Subcutaneous abdominal adipose tissue (tissue), 5 donors: Measurements from ENCODE around the gene IQCN.
"Not testable (repeated sequence)": the region's sequence is repeated elsewhere in the genome, so short reads cannot be mapped to it uniquely, and the experiment has no call there.

Source experiments
- H3K27ac ChIP-seq: one replicate; pipeline ENCODE4 v1.7.0; 2013; ENCODE audit warnings: low read depth, mild to moderate bottlenecking, inconsistent platforms, low read length, moderate library complexity
- H3K27me3 ChIP-seq, 5 donors: one replicate each; pipeline ENCODE4 v1.7.0; 2013; ENCODE audit warnings: low read length in 5 of 5, inconsistent platforms in 1 of 5; ENCODE audit not compliant: control insufficient read depth in 5 of 5, insufficient read depth in 4 of 5
- H3K36me3 ChIP-seq, 5 donors: one replicate each; pipeline ENCODE4 v1.7.0; 2013; ENCODE audit warnings: low read length in 5 of 5; ENCODE audit not compliant: control insufficient read depth in 5 of 5, insufficient read depth in 5 of 5
- H3K4me1 ChIP-seq, 5 donors: one replicate each; pipeline ENCODE4 v1.7.0; 2013; ENCODE audit warnings: low read length in 5 of 5, mild to moderate bottlenecking in 3 of 5, moderate library complexity in 1 of 5; ENCODE audit not compliant: control insufficient read depth in 5 of 5, insufficient read depth in 5 of 5
- H3K4me3 ChIP-seq, 5 donors: one replicate each; pipeline ENCODE4 v1.7.0; 2013; ENCODE audit warnings: low read length in 5 of 5, low read depth in 1 of 5
- H3K9ac ChIP-seq, 5 donors: one replicate each; pipeline ENCODE4 v1.7.0; 2013; ENCODE audit warnings: low read length in 5 of 5, mild to moderate bottlenecking in 4 of 5, moderate library complexity in 3 of 5
- H3K9me3 ChIP-seq, 5 donors: one replicate each; pipeline ENCODE4 v1.7.0; 2013; ENCODE audit warnings: low read length in 5 of 5; ENCODE audit not compliant: control insufficient read depth in 5 of 5
- donor health status: healthy.
- donor health status: healthy.
- donor health status: healthy.
- donor health status: healthy.
- donor health status: healthy.

IQCN gene

DNA sequence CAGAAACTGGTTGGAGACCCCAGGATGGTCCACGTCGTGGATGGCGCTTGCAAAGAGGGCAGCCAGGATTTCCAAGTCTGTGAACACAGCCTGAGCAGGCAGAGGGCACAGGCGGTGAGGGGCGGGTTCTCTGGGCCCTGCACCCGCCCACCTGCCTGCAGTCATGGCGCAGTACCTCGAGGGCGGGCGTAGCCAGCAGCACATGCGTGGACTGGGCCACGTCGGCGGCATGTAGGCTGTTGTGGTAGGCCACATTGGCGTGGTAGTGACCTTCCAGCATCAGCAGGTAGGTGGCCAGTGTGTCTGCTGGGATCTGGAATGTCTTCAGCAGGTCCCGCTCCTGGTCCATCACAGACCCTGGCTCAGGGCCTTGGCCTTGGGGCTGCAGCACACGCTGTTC, 56.1 kb downstream of the IQCN start:
- Histone ChIP-seq H3K36me3 (no peaks in the 10 kb centered on the region), H3K9ac (no peak overlapping the region), H3K4me3 (no peak overlapping the region), H3K27me3 (peaks cover 0 to 23% (median 11%) of the 10 kb centered on the region in 5 donors), H3K4me1 (no peaks in the 10 kb centered on the region), H3K9me3 (no peaks in the 10 kb centered on the region), H3K27ac (no peak overlapping the region)

DNA sequence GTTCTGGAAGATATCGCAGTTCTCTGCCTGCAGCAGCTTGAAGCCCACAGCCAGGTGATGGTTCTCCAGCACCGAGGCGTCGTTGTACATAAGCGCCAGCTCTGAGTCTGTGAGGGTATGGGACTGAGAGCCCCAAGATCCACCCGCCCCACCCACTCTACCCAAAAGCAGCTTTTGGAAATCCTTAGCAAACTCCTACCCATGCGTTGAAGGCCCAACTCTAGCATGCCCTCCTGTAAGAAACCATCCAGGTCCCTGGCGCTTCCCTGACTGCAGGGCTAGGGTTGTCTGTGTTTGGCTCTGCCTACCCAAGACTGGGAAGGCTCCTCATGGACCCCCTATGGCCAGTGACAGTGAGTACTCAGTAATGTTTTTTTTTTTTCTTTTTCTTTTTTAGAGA, 57.5 kb downstream of the IQCN start:
- H3K4me1 ChIP-seq = no peaks in the 10 kb centered on the region
- H3K27me3 ChIP-seq = peaks cover 0 to 19% (median 8%) of the 10 kb centered on the region in 5 donors
- H3K36me3 ChIP-seq = no peaks in the 10 kb centered on the region
- H3K9ac ChIP-seq = no peak overlapping the region
- H3K4me3 ChIP-seq = no peak overlapping the region
- no peaks in the 10 kb centered on the region for H3K9me3 ChIP-seq
- no peak overlapping the region for H3K27ac ChIP-seq

DNA sequence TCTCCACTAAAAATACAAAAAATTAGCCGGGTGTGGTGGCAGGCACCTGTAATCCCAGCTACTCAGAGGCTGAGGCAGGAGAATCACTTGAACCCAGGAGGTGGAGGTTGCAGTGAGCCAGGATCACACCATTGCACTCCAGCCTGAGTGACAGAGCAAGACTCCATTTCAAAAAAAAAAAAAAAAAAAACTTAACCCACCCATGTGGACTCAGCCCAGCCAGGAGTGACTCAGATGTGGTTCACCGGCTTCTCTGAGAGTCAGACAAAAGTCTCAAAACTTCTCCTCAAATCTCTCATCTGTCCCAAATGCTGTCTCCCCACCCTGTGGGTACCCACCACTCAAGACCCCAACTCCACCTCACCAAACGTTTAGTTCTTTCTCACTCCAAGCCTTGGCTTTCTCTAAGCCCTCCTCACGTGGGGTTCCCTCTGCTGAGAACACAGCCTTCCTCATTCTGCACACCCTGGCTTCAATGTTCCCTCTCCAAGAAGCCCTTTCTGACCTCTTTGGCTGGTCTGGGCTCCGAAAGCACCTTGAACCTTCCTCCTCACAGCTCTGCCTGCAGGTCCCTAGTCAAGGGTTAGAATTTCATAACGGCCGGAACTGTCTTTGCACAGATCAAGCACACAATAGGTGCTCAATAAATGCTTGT, 59.3 kb downstream of the IQCN start:
- H3K27me3 ChIP-seq = peaks cover 0 to 20% (median 8%) of the 10 kb centered on the region in 5 donors
- no peak overlapping the region for H3K4me3 ChIP-seq
- H3K9me3 ChIP-seq = no peaks in the 10 kb centered on the region
- H3K9ac ChIP-seq = no peak overlapping the region
- no peaks in the 10 kb centered on the region for H3K36me3 ChIP-seq
- H3K4me1 ChIP-seq = no peaks in the 10 kb centered on the region
- no peak overlapping the region for H3K27ac ChIP-seq

DNA sequence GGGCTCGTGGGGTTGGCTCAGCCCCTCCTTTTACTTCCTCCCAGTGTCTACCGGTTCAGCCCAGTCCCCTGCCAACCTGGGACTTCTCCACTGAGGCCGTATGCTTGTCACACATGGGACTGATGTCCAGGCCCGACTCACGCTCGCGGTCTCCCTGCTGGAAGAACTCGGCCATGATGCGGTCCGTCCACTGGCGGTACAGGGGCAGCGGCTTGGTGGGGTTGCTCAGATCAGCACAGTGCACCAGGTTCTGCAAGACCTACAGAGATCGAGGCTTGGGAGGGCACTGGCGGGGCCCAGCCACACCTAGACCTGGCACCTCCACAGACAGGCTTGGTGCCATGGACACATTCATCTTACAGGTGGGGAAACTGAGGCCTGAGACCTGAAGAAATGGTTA, 62.6 kb downstream of the IQCN start:
- H3K36me3 ChIP-seq = no peaks in the 10 kb centered on the region
- no peak overlapping the region for H3K9ac ChIP-seq
- peaks cover 0 to 24% (median 9%) of the 10 kb centered on the region in 5 donors for H3K27me3 ChIP-seq
- H3K27ac ChIP-seq = no peak overlapping the region
- H3K4me3 ChIP-seq = no peak overlapping the region
- H3K4me1 ChIP-seq = no peaks in the 10 kb centered on the region
- no peaks in the 10 kb centered on the region for H3K9me3 ChIP-seq

DNA sequence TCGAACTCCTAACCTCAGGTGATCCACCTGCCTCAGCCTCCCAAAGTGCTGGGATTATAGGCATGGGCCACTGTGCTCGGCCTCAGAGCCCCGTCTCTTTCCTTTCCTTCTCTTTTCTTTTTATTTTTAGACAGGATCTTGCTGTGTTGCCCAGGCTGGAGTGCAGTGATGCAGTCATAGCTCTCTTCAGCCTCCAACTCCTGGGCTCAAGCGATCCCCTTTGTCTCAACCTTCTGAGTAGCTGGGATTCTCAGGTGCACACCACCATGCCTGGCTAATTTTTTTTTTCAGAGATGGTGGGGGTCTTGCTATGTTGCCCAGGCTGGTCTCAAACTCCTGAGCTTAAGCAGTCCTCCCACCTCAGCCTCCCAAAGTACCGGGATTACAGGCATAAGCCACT, 64.3 kb downstream of the IQCN start:
- H3K27me3 ChIP-seq = peaks cover 0 to 24% (median 9%) of the 10 kb centered on the region in 5 donors
- H3K4me3 ChIP-seq, H3K9ac ChIP-seq, H3K9me3 ChIP-seq, H3K27ac ChIP-seq, H3K36me3 ChIP-seq: not testable (repeated sequence)
- peaks cover 0 to 12% (median 9%) of the 10 kb centered on the region in 5 donors for H3K4me1 ChIP-seq

DNA sequence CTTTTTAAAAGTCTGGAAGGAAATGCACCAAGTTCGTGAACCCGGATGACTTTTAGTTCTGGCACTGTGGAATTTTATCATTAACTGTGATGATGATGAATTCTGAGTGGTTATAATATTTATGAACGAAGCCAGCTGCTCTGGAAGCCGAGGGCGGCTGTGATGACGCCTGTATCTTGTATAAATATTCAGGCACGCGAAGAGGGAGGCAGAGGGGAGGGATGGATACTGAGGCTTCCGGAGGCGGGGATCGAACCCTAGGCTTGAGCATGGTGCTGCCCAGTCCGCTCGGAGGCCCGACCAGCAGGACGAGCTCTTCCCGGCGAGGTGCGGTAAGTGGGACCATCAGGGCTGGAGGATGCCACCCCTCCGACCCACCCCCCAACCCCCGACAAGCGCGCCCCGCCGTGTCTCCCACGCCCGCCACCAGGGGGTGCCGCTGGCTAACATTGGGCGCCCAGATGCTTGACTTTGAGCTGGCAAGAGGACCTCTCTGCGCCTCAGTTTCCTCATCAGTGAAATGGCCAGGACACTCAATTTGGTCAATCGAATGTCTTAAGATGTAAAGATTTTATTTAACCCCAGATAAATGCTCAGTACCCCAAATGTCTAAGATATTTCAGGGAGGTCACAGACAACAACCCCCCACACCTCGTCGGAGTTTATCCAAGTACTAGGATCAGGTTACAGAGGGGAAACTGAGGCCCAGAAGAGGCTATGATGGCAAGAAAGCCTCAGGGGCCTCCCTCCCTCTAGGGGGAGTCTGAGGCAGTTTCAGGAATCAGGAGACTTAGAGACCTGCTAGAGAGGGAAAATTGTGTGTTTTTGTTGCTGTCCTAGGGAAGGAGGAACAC, 65.9 kb downstream of the IQCN start:
- no peak overlapping the region for H3K27ac ChIP-seq
- peaks cover 0 to 21% (median 9%) of the 10 kb centered on the region in 5 donors for H3K27me3 ChIP-seq

More for the DNA sequence above, 65.9 kb downstream of the IQCN start:
- Histone ChIP-seq H3K4me3 (no peak overlapping the region), H3K4me1 (peaks cover under 1 to 22% (median 20%) of the 10 kb centered on the region in 5 donors), H3K36me3 (no peaks in the 10 kb centered on the region), H3K9me3 (no peaks in the 10 kb centered on the region), H3K9ac (no peak overlapping the region)
